Measurements from ENCODE around the gene SH2D7. TPM values are rescaled to one million over a fixed set of nuclear protein-coding genes. Genes with fewer than 3 reads are reported as not detected.

The SH2D7 gene
- total RNA-seq, 1 experiment from 2014 or later = not detected

- DNase-seq (ENCODE audit: extremely low read depth, low read depth) = no peak
Observed at GRCh38 chr15:78059110-78059839, 33.1 kb upstream of the SH2D7 start.

GRCh38 chr15:78060232-78060631, 32.1 kb upstream of the SH2D7 start:
- no peak for DNase-seq (ENCODE audit: extremely low read depth, low read depth)

GRCh38 chr15:78061963-78062427, 30.4 kb upstream of the SH2D7 start:
- DNase-seq (ENCODE audit: extremely low read depth, low read depth) = no peak

- DNase-seq (ENCODE audit: extremely low read depth, low read depth) = no peak
Observed at GRCh38 chr15:78063217-78063616, 29.1 kb upstream of the SH2D7 start.

GRCh38 chr15:78063970-78064385, 28.4 kb upstream of the SH2D7 start:
- DNase-seq (ENCODE audit: extremely low read depth, low read depth) = no peak

GRCh38 chr15:78064544-78064943, 27.8 kb upstream of the SH2D7 start:
- no peak for DNase-seq (ENCODE audit: extremely low read depth, low read depth)

- DNase-seq (ENCODE audit: extremely low read depth, low read depth) = no peak
Observed at GRCh38 chr15:78065284-78065872, 27.0 kb upstream of the SH2D7 start.

- no peak for DNase-seq (ENCODE audit: extremely low read depth, low read depth)
Observed at GRCh38 chr15:78065973-78066946, 26.1 kb upstream of the SH2D7 start.

GRCh38 chr15:78067328-78068228, 24.8 kb upstream of the SH2D7 start:
- no peak for DNase-seq (ENCODE audit: extremely low read depth, low read depth)

GRCh38 chr15:78069052-78069414, 23.3 kb upstream of the SH2D7 start:
- no peak for DNase-seq (ENCODE audit: extremely low read depth, low read depth)

GRCh38 chr15:78069462-78070029, 22.8 kb upstream of the SH2D7 start:
- DNase-seq (ENCODE audit: extremely low read depth, low read depth) = no peak

- no peak for DNase-seq (ENCODE audit: extremely low read depth, low read depth)
Observed at GRCh38 chr15:78070049-78070700, 22.2 kb upstream of the SH2D7 start.

- no peak for DNase-seq (ENCODE audit: extremely low read depth, low read depth)
Observed at GRCh38 chr15:78071383-78071782, 21.0 kb upstream of the SH2D7 start.

- DNase-seq (ENCODE audit: extremely low read depth, low read depth) = no peak
Observed at GRCh38 chr15:78072080-78072892, 20.1 kb upstream of the SH2D7 start.

GRCh38 chr15:78073046-78073787, 19.1 kb upstream of the SH2D7 start:
- DNase-seq (ENCODE audit: extremely low read depth, low read depth) = no peak

GRCh38 chr15:78075490-78076230, 16.7 kb upstream of the SH2D7 start:
- DNase-seq (ENCODE audit: extremely low read depth, low read depth) = no peak

Data from NCI-H460 (cell line).